Measurements from ENCODE around the gene KCND3.

KCND3 gene

GRCh38 chr1:111959436-111959835, 30.0 kb downstream of the KCND3 start:
- TF ChIP-seq ZFX (IDR thresholded peaks at IDR 0.05) (no peak), CTCF (conservative IDR thresholded peaks at IDR 0.05) (no peak; the same call in 1 of the 2 replicates)
- H3K27ac ChIP-seq: no peak overlapping the region

GRCh38 chr1:111958851-111959250, 30.6 kb downstream of the KCND3 start:
- TF ChIP-seq ZFX (IDR thresholded peaks at IDR 0.05): no peak
- no peak for TF ChIP-seq CTCF (conservative IDR thresholded peaks at IDR 0.05)
- H3K27ac ChIP-seq: no peak overlapping the region

GRCh38 chr1:111958075-111958474, 31.4 kb downstream of the KCND3 start:
- TF ChIP-seq CTCF (conservative IDR thresholded peaks at IDR 0.05) (no peak), ZFX (IDR thresholded peaks at IDR 0.05) (no peak)
- H3K27ac ChIP-seq: no peak overlapping the region

- TF ChIP-seq ZFX (IDR thresholded peaks at IDR 0.05): no peak
- TF ChIP-seq CTCF (conservative IDR thresholded peaks at IDR 0.05): no peak
- H3K27ac ChIP-seq: no peak overlapping the region
Observed at GRCh38 chr1:111956155-111956771, 33.2 kb downstream of the KCND3 start.

GRCh38 chr1:111955755-111956154, 33.7 kb downstream of the KCND3 start:
- TF ChIP-seq CTCF (conservative IDR thresholded peaks at IDR 0.05): no peak
- TF ChIP-seq ZFX (IDR thresholded peaks at IDR 0.05): no peak
- H3K27ac ChIP-seq: no peak overlapping the region

GRCh38 chr1:111953797-111954196, 35.7 kb downstream of the KCND3 start:
- H3K27ac ChIP-seq: no peak overlapping the region
- TF ChIP-seq ZFX (IDR thresholded peaks at IDR 0.05) (no peak), CTCF (conservative IDR thresholded peaks at IDR 0.05) (no peak)

- no peak overlapping the region for H3K27ac ChIP-seq
- TF ChIP-seq CTCF (conservative IDR thresholded peaks at IDR 0.05): no peak
- TF ChIP-seq ZFX (IDR thresholded peaks at IDR 0.05): no peak
Observed at GRCh38 chr1:111952125-111952657, 37.3 kb downstream of the KCND3 start.
